GM21528 (cell line): ENCODE measurements around the gene TSPAN7.

Experiments used
- ATAC-seq: cut with Tn5 transposase; IDR thresholded peaks from one replicate; pipeline ENCODE4 v1.9.1; 2021; ENCODE audit warnings: mild to moderate bottlenecking, moderate library complexity; ENCODE audit not compliant: unreplicated experiment, low FRiP score

TSPAN7 gene, protein sequence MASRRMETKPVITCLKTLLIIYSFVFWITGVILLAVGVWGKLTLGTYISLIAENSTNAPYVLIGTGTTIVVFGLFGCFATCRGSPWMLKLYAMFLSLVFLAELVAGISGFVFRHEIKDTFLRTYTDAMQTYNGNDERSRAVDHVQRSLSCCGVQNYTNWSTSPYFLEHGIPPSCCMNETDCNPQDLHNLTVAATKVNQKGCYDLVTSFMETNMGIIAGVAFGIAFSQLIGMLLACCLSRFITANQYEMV

GRCh38 chrX:38561126-38561868 lies at the start of gene TSPAN7:
Gene TSPAN7, plus strand, starts transcription at chrX:38561542. Its CDS starts 5 bp downstream, at chrX:38561547.
- peak; percentile 79 for ATAC-seq

- no peak for ATAC-seq
These were observed 48.1 kb upstream of the TSPAN7 start for GRCh38 chrX:38513112-38513742.

DNA sequence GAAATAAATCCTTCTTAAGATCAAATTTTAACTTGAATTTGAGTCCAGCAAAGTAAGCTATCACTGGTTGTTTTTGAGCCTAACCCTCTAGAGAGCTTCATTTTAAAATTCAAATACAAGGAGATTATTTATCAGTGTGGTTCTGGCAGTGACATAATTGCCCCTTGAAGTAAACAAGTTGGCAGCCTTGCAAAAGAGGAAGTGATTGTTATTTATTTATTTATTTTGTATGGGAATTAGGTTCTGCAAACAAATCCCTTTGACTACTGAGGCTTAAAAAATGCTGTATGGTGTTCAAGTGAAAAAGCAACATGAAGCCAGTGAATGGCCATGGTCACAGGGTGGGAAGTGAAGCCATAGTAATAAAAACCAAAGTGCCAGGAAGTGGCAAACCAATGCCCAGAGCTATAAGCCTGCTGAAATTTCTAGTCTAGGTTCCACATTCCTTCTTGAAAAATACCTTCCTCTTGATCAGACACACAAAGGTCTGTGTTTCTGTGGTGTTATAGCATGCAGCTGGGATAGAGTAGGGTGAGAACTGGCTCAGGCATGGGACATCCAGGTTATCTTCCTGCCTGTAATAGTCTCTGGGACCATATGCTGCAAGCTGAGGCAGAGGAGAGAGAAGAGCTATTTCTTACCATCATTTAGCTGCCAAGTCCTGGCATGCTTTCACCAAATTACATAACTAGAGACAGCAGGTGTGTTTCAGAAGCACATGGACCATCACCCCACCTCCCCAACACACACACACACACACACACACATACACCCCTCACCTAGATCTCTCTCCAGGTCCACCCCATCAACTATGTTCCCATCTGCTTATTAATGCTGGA lies 47.1 kb upstream of the TSPAN7 start:
- no peak for ATAC-seq

DNA sequence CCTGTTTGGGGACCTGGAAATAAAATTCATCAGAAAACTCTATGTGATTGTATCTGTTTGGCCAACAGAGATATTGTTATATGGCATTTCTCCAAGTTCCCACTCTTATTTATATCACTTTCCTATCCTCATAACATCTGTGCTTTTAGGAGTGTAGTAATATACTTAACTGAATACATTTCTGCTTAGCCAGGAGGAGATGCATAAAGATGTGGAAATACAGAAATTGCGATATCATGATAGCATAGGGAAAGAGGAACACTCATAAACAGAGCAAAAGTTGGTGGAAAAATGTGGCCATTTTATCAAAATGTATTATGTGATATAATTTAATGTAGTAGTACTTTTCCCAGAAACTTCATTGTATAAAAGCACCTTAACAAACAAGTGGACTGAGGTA lies 46.1 kb upstream of the TSPAN7 start:
- no peak for ATAC-seq

DNA sequence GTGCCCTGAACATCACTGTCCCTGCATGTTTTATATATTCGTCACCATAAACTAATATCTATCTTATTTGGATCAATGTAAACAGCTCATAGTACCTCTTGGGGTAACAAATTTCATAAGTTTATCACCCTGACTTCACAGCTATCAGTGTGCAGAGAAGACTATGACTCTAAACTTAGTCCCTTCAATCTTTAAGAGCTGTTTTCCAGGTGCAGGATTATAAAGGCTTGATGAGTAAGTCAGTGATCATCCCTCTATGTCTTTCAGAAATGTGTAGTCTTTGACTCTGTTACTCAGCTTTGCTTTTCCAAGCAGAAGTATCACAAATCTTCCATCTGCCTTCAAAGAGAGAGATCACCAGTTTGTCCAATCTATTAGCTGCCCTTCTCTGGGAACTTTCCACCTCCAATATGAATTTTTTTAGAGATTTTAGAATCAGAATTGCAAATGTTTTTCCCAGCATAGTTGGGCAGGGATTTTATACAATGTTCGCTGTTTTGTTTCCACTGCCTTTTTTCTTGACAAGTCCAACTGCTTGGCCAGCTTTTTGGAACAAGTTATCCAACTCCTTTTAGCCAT lies 45.1 kb upstream of the TSPAN7 start:
- no peak for ATAC-seq

DNA sequence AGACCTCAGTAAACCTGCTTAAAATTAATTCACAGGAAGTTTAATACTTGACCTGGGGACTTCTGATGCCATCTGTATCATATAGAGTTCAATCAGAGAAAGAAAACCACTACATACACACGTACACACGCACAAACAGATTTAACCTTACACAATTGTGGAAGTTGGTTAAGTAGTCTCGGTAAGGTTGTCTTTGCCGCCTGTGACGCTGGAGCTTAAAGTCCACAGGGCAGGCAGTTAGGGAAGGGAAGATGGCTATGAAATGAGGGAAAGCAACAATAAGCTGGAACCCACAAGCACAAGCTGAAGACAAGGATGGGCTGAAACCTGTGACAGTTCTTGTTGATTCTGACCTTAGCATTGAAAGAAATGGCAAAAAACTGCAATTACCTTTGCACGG lies 41.7 kb upstream of the TSPAN7 start:
- no peak for ATAC-seq

DNA sequence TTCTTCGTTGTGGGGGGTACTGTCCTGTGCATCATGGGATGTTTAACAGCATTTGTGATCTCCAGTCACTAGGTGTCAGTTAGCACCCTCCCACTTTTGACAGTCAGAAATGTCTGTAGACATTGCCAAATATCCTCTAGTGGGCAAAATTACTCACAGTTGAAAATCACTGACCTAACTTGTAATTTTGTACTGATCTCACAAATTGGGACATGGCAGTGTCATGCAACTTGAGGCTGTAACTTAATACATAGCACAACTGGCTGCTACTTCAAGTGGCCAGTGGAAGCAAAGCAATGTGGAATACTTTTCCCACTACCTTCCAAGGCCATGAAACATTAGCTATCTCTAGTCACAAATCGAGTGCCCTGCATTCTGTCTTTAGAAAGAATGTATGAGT lies 23.2 kb upstream of the TSPAN7 start:
- ATAC-seq, result no peak

DNA sequence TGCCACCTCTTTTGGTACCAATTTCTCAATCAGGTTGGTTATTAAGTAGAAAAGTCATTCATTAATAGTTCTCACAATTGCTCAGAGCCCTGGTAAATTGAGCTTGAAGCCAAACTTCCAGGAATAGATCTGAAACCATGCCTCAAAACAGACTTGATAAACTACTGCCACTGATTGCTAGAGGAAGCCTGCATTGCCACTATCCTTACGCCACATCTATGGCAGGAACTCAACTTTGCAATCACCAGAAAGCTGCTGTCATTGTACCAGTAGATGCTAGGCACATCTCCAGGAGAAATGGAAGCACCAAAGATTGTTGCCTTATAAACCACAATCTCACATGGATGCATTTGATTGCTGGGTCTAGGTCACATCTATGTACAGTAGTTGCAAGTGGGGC lies 21.6 kb upstream of the TSPAN7 start:
- no peak for ATAC-seq

- ATAC-seq, result no peak
These were observed 12.8 kb upstream of the TSPAN7 start for GRCh38 chrX:38548508-38548907.

- no peak for ATAC-seq
These were observed 8.6 kb upstream of the TSPAN7 start for GRCh38 chrX:38552721-38553120.

- ATAC-seq, result no peak
These were observed 2.7 kb upstream of the TSPAN7 start for GRCh38 chrX:38558686-38559085.

- ATAC-seq, result no peak
These were observed 591 bp upstream of the TSPAN7 start for GRCh38 chrX:38560776-38561125.

DNA sequence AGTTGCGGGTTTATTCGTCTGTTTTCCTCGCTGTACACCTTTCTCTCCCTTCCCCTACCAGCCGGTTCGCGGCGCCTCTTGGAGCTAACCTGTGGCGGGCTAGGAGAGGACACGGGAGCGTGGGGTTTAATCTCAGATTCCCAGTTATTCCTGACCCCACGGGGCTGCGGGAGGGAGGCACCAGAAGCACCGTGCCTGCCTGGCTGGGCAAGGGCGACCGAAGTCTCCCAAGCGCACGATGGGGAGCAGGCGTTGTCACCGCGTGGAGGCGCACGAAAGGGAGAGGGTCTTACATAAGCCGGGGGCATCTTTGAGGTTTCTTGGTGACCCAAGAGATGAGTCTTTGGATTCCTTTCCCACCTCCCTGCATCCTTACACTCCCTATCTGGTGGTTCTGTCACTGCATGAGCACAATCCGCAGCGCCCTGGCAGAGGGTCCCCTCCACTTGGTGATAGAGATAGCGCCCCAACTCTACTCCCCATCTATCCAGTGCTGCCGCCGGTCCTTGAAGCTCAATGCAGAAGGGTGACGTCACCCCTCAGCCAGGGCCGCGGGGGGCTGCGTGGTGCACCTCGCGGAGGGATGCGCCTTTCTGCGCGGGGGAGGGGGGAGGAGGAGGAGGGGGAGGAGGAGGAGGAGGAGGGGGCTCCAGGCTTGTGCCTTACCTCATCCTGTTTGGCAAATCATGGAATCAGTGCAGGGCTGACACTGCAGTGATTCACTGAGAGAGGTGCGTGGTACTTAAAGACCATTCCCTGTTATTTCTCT lies 793 bp downstream of the TSPAN7 start:
- ATAC-seq, result no peak

DNA sequence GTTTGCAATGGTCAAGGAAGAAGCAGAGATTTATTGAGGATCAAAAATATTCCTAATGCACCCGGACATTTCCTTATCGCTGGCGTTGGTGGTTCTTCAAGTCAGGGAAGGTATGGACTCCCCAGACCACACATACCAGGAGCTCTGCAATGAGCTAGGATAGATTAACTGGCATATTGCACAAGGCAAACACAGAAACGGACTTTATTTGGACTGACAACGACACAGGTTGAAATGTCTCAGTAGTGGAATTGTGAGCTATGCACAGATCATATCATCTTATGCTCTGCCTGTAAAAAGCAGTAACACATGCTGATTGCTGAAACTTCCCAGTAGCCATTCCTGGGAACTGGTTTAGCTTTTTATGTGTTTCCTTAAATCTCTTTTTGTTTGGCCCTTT lies 1.7 kb downstream of the TSPAN7 start:
- no peak for ATAC-seq

DNA sequence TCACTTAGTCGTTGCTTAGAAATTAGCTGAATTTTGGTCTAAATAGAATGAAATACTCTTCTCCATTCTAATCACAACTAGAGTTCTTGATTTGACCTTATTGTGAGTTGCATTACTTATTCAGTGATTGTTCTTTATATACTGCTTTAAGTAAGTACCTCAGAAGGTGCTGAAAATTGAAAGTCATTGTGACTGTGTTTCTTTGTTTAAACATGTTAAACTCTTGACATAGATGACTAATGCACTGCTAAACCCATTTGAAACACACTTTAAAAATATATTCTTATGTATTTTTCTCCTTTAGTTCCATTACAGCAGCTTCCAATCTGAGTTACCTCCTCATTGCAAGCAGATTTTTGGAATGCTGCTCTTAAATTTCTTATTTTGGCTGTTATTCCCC lies 9.1 kb downstream of the TSPAN7 start:
- no peak for ATAC-seq

DNA sequence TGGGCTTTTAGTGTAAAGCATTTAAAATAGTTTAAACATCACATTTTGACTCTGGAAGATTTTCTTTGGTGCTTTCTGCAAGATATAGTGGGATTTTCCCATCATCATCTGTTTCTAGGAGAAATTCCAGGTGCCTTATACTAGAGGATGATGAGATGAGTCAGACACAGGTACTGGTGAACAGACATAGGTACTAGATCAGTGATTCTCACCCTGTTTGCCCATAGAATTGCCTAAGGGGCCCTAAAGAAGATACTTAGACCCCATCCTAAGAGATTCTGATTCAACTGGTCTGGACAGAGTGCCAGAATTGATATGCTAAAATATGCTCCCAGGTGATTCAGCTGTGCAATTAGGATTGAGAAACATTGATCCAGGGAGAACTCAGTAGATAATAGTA lies 9.7 kb downstream of the TSPAN7 start:
- no peak for ATAC-seq

DNA sequence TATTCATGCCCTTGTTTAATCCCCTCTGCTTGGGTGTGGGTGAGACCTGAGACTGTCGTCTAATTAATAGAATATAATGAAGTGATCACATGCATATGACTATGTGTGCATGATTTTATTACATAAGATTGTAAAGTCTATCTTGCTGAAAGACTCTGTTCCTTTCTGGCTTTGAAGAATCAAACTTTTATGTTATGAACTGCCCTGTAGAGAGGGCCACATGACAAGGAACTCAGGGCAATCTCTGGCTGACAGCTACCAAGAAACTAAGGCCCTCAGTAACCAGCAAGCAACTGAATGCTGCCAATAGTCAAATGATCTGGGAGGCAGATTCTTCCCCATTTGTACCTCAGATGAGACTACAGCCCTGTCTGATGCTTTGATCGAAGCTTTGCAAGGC lies 13.5 kb downstream of the TSPAN7 start:
- ATAC-seq, result no peak

DNA sequence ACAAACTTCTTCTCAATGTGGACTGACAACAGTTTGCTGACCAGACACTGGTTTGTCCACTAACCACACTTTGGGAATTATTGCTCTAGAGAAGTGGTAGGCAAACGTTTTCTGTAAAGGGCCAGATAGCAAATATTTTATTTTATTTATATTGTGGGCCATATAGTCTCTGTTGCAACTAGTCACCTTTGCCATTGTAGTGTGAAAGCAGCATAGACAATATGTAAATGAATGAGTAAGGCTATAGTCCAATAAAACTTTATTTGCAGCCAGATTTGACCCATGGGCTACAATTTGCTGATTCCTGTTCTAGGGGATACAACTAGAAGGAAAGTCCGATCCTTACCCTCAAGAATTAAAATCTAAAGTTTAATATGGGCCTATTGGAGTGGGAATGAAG lies 14.5 kb downstream of the TSPAN7 start:
- no peak for ATAC-seq

GRCh38 chrX:38577738-38578137 lies 16.4 kb downstream of the TSPAN7 start:
- ATAC-seq, result no peak

- no peak for ATAC-seq
These were observed 16.8 kb downstream of the TSPAN7 start for GRCh38 chrX:38578167-38578566.
